HUES64 (cell line): ENCODE data around the gene RNF126. TPM values are rescaled to one million over a fixed set of nuclear protein-coding genes. Genes with fewer than 3 reads are reported as not detected.

Source experiments
- H3K27ac ChIP-seq: 2 replicates; pipeline ENCODE4 v1.7.0; 2013; ENCODE audit warnings: low read depth, low read length, inconsistent platforms
- H3K27me3 ChIP-seq: 2 replicates; pipeline ENCODE4 v1.6.1; 2013; ENCODE audit warnings: mild to moderate bottlenecking, low read length; ENCODE audit not compliant: insufficient read depth
- H3K36me3 ChIP-seq: 2 replicates; pipeline ENCODE4 v1.6.1; 2013; ENCODE audit warnings: mild to moderate bottlenecking, low read length; ENCODE audit not compliant: insufficient read depth
- H3K4me1 ChIP-seq: 2 replicates; pipeline ENCODE4 v1.6.1; 2013; ENCODE audit warnings: mild to moderate bottlenecking, low read length, moderate library complexity; ENCODE audit not compliant: insufficient read depth
- H3K4me3 ChIP-seq: 2 replicates; pipeline ENCODE4 v1.5.1; 2013; ENCODE audit warnings: mild to moderate bottlenecking, low read length, moderate library complexity
- H3K9ac ChIP-seq: 2 replicates; pipeline ENCODE4 v1.6.1; 2013; ENCODE audit warnings: mild to moderate bottlenecking, low read depth, low read length
- H3K9me3 ChIP-seq: 2 replicates; pipeline ENCODE4 v1.6.1; 2013; ENCODE audit warnings: low read depth, low read length; ENCODE audit not compliant: insufficient read depth
- WGBS: fragments of 150-250, 120-280 bp; methylation state at CpG from one replicate; pipeline ENCODE4 v1.1.7; 2013; ENCODE audit warnings: missing lambda C conversion rate; 5-methylcytosine and 5-hydroxymethylcytosine counted together
- polyA plus RNA-seq, 2 experiments: library from polyadenylated mRNA; stranded (reverse); fragments of 50-300 nt; gene quantifications; one replicate each; pipeline ENCODE4 v1.2.3, GENCODE V29; 2013

RNF126 gene
- polyA plus RNA-seq (2013, experiment 1 of 2), result 56.4 TPM
- 56.4 TPM for polyA plus RNA-seq (2013, experiment 2 of 2)

GRCh38 chr19:662962-663681 is at the start of gene RNF126:
Gene RNF126, minus strand, starts transcription at chr19:663214. Its CDS starts 93 bp downstream, at chr19:663121.
- 0 out of 2 replicates have a peak, but pooled peaks cover 4% of the 10 kb centered on the region for H3K36me3 ChIP-seq
- peak within 1 kb of the TSS; percentile 85 for H3K27ac ChIP-seq
- H3K27me3 ChIP-seq, result no peaks in the 10 kb centered on the region
- no peaks in the 10 kb centered on the region for H3K9me3 ChIP-seq
- H3K4me3 ChIP-seq, result peak within 1 kb of the TSS; percentile 93
- H3K4me1 ChIP-seq, result peaks cover 3% of the 10 kb centered on the region; the same call in 1 of the 2 replicates
- WGBS, result 3% methylated on average over 97 of the region's 97 CpGs
- peak within 1 kb of the TSS; percentile 96 for H3K9ac ChIP-seq

GRCh38 chr19:711254-711653 is 48.2 kb upstream of the RNF126 start:
- Histone ChIP-seq H3K27ac (no peak overlapping the region; the same call in 1 of the 2 replicates), H3K4me1 (0 out of 2 replicates have a peak, but pooled peaks cover 4% of the 10 kb centered on the region), H3K36me3 (no peaks in the 10 kb centered on the region), H3K27me3 (peaks cover 8% of the 10 kb centered on the region; the same call in 1 of the 2 replicates), H3K9ac (no peak overlapping the region), H3K9me3 (no peaks in the 10 kb centered on the region), H3K4me3 (no peak overlapping the region)
- WGBS, result 41% methylated on average over 8 of the region's 8 CpGs

GRCh38 chr19:710767-711166 is 47.8 kb upstream of the RNF126 start:
- Histone ChIP-seq H3K27ac (no peak overlapping the region), H3K9me3 (no peaks in the 10 kb centered on the region), H3K9ac (no peak overlapping the region), H3K4me1 (0 out of 2 replicates have a peak, but pooled peaks cover 4% of the 10 kb centered on the region), H3K27me3 (peaks cover 8% of the 10 kb centered on the region; the same call in 1 of the 2 replicates), H3K4me3 (no peak overlapping the region), H3K36me3 (no peaks in the 10 kb centered on the region)
- WGBS, result 68% methylated on average over 21 of the region's 21 CpGs

- Histone ChIP-seq H3K27me3 (peaks cover 8% of the 10 kb centered on the region; the same call in 1 of the 2 replicates), H3K4me3 (peak overlapping the region; percentile 59), H3K9ac (no peak overlapping the region), H3K9me3 (no peaks in the 10 kb centered on the region), H3K4me1 (0 out of 2 replicates have a peak, but pooled peaks cover 4% of the 10 kb centered on the region), H3K27ac (no peak overlapping the region), H3K36me3 (no peaks in the 10 kb centered on the region)
- 58% methylated on average over 27 of the region's 27 CpGs for WGBS
Observed at GRCh38 chr19:709965-710571, 47.1 kb upstream of the RNF126 start.

- H3K27ac ChIP-seq, result no peak overlapping the region
- peak overlapping the region; percentile 59 for H3K4me3 ChIP-seq
Observed at GRCh38 chr19:709196-709964, 46.4 kb upstream of the RNF126 start.

GRCh38 chr19:708154-709143 is 45.4 kb upstream of the RNF126 start, which contains the start of gene PALM:
Gene PALM, plus strand, starts transcription at chr19:708935. Its CDS starts 212 bp downstream, at chr19:709147.
- no peaks in the 10 kb centered on the region for H3K36me3 ChIP-seq
- peak within 1 kb of the TSS; percentile 31; the same call in 1 of the 2 replicates for H3K9ac ChIP-seq
- H3K4me3 ChIP-seq, result peak within 1 kb of the TSS; percentile 59
- 0 out of 2 replicates have a peak, but pooled peaks cover 4% of the 10 kb centered on the region for H3K4me1 ChIP-seq
- no peaks in the 10 kb centered on the region for H3K9me3 ChIP-seq
- no peak within 1 kb of the TSS for H3K27ac ChIP-seq
- WGBS, result 12% methylated on average over 42 of the region's 93 CpGs
- H3K27me3 ChIP-seq, result peaks cover 8% of the 10 kb centered on the region; the same call in 1 of the 2 replicates

More at GRCh38 chr19:709196-709964, 46.4 kb upstream of the RNF126 start:
- 0 out of 2 replicates have a peak, but pooled peaks cover 4% of the 10 kb centered on the region for H3K4me1 ChIP-seq
- H3K9ac ChIP-seq, result peak overlapping the region; percentile 31; the same call in 1 of the 2 replicates
- H3K36me3 ChIP-seq, result no peaks in the 10 kb centered on the region
- peaks cover 8% of the 10 kb centered on the region; the same call in 1 of the 2 replicates for H3K27me3 ChIP-seq
- H3K9me3 ChIP-seq, result no peaks in the 10 kb centered on the region
- WGBS, result 7% methylated on average over 78 of the region's 78 CpGs

GRCh38 chr19:704447-704741 is 41.4 kb upstream of the RNF126 start:
- H3K4me3 ChIP-seq, result peak overlapping the region; percentile 58
- no peak overlapping the region for H3K9ac ChIP-seq
- H3K9me3 ChIP-seq, result no peaks in the 10 kb centered on the region
- no peaks in the 10 kb centered on the region for H3K36me3 ChIP-seq
- 62% methylated on average over 11 of the region's 14 CpGs for WGBS
- H3K4me1 ChIP-seq, result no peaks in the 10 kb centered on the region
- no peaks in the 10 kb centered on the region; the same call in 1 of the 2 replicates for H3K27me3 ChIP-seq
- no peak overlapping the region for H3K27ac ChIP-seq

GRCh38 chr19:703651-704446 is 40.8 kb upstream of the RNF126 start:
- H3K27ac ChIP-seq, result no peak overlapping the region

GRCh38 chr19:703329-703650 is 40.3 kb upstream of the RNF126 start:
- Histone ChIP-seq H3K9me3 (no peaks in the 10 kb centered on the region), H3K9ac (no peak overlapping the region), H3K27ac (no peak overlapping the region), H3K27me3 (no peaks in the 10 kb centered on the region), H3K36me3 (no peaks in the 10 kb centered on the region), H3K4me1 (no peaks in the 10 kb centered on the region), H3K4me3 (peak overlapping the region; percentile 48)
- WGBS, result 76% methylated on average over 4 of the region's 4 CpGs

More at GRCh38 chr19:703651-704446, 40.8 kb upstream of the RNF126 start:
- H3K9me3 ChIP-seq, result no peaks in the 10 kb centered on the region
- no peaks in the 10 kb centered on the region for H3K36me3 ChIP-seq
- H3K27me3 ChIP-seq, result no peaks in the 10 kb centered on the region
- no peak overlapping the region for H3K9ac ChIP-seq
- no peaks in the 10 kb centered on the region for H3K4me1 ChIP-seq
- 22% methylated on average over 50 of the region's 50 CpGs for WGBS
- peak overlapping the region; percentile 58 for H3K4me3 ChIP-seq
